H54 (cell line): ENCODE measurements around the gene ADGRF5.

ENCODE experiments used
- DNase-seq: peaks from one replicate; pipeline ENCODE4 v3.0.0; 2011; ENCODE audit warnings: low spot score, mixed read lengths; ENCODE audit not compliant: insufficient read length
- FAIRE-seq: peaks from 3 replicates; lab custom pipeline; 2011; peaks lifted over from hg19 to GRCh38; lab: Jason Lieb, UNC
- POLR2A ChIP-seq: IDR thresholded peaks from 2 replicates; pipeline ENCODE4 v1.6.1; 2011; ENCODE audit warnings: low read depth, mild to moderate bottlenecking, low read length

The ADGRF5 gene

GRCh38 chr6:46915866-46916265 lies 5.9 kb downstream of the ADGRF5 start:
- no peak for TF ChIP-seq POLR2A
- DNase-seq (no peak), FAIRE-seq (no peak)

- no peak for TF ChIP-seq POLR2A
- no peak for FAIRE-seq
- no peak for DNase-seq
These were observed 6.4 kb downstream of the ADGRF5 start for GRCh38 chr6:46915380-46915779.

- FAIRE-seq (no peak), DNase-seq (no peak)
- TF ChIP-seq POLR2A: no peak
These were observed 7.4 kb downstream of the ADGRF5 start for GRCh38 chr6:46914279-46914810.

- FAIRE-seq (no peak), DNase-seq (no peak)
- no peak for TF ChIP-seq POLR2A
These were observed 12.4 kb downstream of the ADGRF5 start for GRCh38 chr6:46909371-46909770.

GRCh38 chr6:46906776-46907175 lies 15.0 kb downstream of the ADGRF5 start:
- TF ChIP-seq POLR2A: no peak
- FAIRE-seq: no peak
- DNase-seq: no peak

GRCh38 chr6:46904117-46904516 lies 17.6 kb downstream of the ADGRF5 start:
- no peak for DNase-seq
- FAIRE-seq: no peak
- no peak for TF ChIP-seq POLR2A

- TF ChIP-seq POLR2A: no peak
- FAIRE-seq: no peak
- DNase-seq: no peak
These were observed 18.6 kb downstream of the ADGRF5 start for GRCh38 chr6:46903175-46903574.

- FAIRE-seq (no peak), DNase-seq (no peak)
- no peak for TF ChIP-seq POLR2A
These were observed 19.8 kb downstream of the ADGRF5 start for GRCh38 chr6:46901882-46902314.

- no peak for FAIRE-seq
- no peak for DNase-seq
- TF ChIP-seq POLR2A: no peak
These were observed 21.5 kb downstream of the ADGRF5 start for GRCh38 chr6:46900266-46900665.

GRCh38 chr6:46899659-46900058 lies 22.1 kb downstream of the ADGRF5 start:
- FAIRE-seq (no peak), DNase-seq (no peak)
- TF ChIP-seq POLR2A: no peak

GRCh38 chr6:46898006-46898405 lies 23.7 kb downstream of the ADGRF5 start:
- DNase-seq (no peak), FAIRE-seq (no peak)
- no peak for TF ChIP-seq POLR2A

- FAIRE-seq (no peak), DNase-seq (no peak)
- no peak for TF ChIP-seq POLR2A
These were observed 24.9 kb downstream of the ADGRF5 start for GRCh38 chr6:46896871-46897270.

GRCh38 chr6:46895930-46896329 lies 25.8 kb downstream of the ADGRF5 start:
- no peak for TF ChIP-seq POLR2A
- FAIRE-seq (no peak), DNase-seq (no peak)

GRCh38 chr6:46894433-46894832 lies 27.3 kb downstream of the ADGRF5 start:
- DNase-seq: no peak
- TF ChIP-seq POLR2A: no peak
- no peak for FAIRE-seq

GRCh38 chr6:46893648-46894047 lies 28.1 kb downstream of the ADGRF5 start:
- FAIRE-seq: no peak
- no peak for DNase-seq
- no peak for TF ChIP-seq POLR2A
